Activated T-helper 1 cell treated with anti-CD3 and anti-CD28 coated beads, Interleukin-2, amount 50 U/mL, for 16 hours (primary cell): ENCODE results near the gene GHDC.

Experiments
- DNase-seq, 2 donors: peaks; one replicate each; pipeline ENCODE4 v3.0.0-alpha.2; 2020; ENCODE audit warnings: low read depth in 1 of 2, low spot score in 1 of 2

The GHDC gene

DNA sequence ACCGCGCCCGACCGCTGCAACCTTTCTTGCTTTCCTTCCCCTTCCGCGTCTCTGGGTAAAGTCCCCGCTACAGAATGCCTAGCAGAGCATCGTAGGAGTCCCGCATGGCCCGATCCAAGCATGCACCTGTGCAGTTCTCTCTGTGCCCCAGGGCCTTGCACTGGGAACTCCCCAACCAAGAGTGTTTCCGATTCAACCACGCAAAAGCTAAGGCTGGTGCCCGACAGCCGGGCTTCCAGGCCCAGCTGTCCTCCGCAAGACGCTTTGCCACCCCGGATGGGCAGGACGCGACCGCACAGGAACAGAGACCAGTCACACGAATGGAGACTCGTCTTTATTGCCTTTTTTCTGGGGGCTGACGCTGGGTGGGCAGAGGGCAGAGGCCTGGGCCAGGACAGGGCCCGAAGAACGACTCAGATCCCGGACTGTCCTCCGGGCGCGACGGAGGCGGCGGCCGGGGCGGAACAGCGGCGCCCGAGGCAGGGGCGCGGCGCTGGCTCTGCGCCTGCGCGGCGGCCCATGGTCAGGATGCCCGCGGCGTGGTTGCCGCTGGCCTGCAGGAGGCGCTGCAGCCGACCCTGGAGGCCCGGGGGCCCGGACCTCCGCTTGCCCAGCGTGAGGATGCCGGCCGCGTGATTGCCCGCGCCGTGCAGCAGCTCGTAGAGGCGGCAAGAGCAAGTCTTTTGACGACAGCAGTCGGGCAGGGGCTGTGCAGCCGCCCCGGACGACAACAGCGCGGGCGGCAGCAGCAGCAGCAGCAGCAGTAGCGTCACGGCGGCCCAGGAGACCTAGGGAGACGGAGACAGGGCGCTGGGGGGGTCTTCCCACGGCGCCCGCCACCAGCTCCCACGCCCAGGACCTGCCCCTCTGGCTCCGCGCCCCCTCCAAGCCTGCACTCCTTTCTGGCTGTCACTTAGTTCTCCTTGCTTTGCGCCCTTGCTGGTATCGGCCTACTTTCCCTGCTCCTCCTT lies 10.3 kb downstream of the GHDC start:
- peak; percentile 43 to 65 for DNase-seq

DNA sequence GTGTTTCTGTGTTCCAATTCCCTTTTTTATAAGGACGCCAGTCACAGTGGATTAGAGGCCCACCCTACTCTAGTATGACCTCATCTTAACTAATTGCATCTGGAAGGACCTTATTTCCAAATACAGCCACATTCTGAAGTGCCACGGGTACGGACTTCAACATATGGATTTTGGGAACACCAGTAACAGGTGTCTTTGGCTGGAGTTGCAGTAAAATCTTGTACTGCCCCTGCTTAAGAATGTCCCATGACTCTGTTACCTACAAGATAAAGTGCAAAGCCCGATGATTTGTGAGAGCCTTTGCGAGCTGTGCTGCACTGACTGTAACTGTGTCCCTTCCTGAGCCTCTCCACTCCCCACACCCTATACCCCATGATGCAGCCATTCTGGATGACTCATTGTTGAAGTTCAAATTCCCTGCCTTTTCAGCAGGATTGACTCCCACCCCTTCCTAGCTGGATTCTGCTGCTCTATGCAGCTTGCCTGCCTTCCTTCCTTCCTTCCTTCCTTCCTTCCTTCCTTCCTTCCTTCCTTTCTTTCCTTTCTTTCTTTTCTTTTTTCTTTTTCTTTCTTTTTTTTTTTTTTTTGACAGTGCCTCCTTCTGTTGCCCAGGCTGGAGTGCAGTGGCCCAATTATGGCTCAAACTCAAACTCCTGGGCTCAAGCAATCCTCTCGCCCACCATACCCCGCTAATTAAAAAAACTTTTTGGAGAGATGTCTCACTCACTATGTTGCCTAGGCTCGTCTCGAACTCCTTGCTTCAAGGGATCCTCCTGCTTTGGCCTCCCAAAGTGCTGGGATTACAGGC lies 11.2 kb downstream of the GHDC start:
- no peak for DNase-seq

DNA sequence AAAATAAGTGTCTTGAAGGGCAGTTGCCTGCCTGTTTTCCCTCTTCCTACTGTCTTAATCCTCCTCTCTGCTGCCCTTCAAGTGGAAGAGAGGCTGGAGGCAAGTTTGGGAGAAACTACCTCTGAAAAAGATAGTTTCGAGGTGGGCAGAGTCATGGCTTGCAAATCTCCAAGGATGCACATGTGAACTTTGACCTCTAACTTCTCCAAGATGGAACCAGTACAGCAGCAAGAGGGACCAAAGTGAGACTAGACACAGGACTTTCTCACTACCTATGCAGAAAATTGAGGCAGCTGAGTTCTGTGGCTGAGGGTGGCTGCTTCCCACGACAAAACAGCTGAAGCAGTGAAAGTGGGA lies 12.5 kb downstream of the GHDC start:
- DNase-seq = no peak

DNA sequence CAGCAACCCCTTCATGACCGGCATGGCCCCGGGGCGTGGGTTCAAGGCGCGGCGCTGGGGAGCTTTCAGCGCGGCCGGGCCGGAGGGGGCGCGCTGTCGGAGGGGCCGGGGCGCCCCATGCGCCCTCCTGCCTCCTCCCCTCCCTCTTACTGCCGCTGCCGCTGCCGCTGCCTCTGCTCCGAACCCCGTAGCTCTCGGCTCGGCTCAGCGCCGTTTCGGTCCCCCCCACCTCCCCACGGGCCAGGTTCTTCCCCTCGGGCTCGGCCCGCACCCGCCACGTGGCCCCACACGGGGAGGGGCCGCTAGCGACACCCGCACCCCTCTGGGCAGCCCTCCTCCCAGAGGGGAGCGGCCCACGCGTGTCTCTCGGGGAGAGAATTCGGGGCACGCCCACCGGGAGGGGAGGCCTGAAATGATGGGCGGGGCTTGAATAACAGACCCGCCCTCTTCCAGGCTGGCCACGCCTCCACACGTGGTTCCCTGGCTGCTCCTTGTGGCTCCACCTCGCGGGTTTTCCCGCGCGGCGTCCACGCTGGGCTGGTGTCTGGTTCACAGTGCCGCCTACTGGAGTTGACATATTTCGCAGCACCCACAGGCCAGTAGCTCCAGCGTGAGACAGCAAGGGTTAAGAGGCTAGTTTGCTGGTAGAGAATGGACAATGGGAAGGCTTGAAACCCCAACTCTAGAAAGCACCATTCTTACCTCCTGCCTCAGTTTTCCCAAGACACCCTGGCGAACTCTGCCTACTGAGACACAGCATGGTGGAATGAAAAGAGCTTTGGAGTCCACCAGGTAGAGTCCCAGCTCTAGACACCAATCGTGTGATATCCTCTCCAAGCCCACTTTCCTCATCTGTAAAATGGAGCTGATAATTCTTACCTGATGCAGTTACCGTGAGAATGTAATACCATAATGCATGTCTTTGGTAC lies 13.1 kb downstream of the GHDC start, which contains the start of gene KCNH4:
Gene KCNH4 (minus strand): TSS at position 221 of the 929 bp plus-strand sequence. CDS start 197 bp downstream, at position 24.
- DNase-seq = peak; percentile 57 to 83

DNA sequence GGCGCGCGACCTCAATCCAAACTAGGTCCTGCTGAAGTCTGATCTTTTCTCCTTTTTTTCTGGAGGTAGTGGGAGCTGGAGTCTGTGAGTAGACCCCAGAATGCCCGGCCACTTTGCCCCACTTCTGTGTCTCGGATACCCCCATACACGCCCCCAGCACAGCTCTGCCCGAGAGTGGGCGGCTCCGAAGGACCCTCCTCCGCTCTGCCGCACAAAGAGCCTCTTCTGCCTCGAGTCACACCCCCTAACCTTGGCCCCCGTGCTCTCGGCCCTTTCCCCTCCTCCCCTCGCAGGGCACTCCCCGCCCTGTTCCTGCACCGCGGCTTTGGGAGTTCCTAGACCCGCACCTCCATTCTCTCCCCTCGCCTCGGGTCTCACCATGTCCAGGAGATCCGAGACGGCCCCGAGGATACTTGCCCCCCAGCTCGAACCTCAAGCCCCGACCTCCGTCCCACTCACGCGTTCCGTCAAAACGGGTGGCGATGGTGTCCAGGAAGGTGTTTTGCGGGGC lies 13.8 kb downstream of the GHDC start:
- no peak for DNase-seq

- DNase-seq = no peak
Observed at GRCh38 chr17:42179911-42180410, 14.3 kb downstream of the GHDC start.

GRCh38 chr17:42179335-42179734 lies 15.0 kb downstream of the GHDC start:
- DNase-seq = no peak

DNA sequence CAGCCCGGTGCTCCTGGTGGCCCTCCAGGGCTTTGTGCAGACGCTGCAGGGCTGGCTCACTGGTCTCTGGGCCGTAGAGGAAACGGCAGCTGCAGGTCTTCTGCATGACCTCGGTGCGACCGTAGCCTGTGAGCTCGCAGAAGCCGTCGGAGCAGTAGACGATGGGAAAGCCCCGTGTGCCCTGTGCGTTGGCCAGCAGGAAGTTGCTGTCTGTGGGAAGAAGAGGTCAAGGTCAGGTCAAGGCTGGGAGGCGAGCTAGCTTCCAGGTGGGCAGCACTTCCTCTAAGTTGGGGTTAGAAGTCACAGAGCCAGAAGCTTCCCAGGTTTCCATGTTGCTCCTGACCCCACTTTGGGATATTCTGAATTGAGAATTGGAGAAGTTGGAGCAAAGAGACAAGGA lies 15.5 kb downstream of the GHDC start:
- DNase-seq = no peak

DNA sequence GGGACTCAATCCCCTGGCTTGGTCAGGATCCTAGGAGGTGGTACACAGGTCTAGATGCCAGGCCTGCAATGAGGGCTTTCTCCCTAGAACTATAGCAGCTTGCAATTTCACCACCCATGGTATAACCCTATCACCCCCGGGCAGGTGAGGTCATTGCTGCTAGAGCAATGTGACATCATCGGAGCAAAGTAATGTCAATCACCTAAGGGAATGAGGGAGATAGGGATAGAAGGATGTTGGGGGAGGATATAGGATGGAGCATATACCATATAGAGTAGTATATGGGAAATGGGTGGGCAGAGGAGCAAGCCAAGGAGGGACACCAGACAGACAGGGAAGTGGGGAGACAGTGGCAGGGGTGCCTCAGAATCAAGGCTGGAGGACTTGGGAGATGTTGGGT lies 16.6 kb downstream of the GHDC start:
- DNase-seq = no peak

GRCh38 chr17:42174126-42174783 lies 20.0 kb downstream of the GHDC start:
- DNase-seq = no peak

GRCh38 chr17:42171831-42172230 lies 22.5 kb downstream of the GHDC start:
- no peak for DNase-seq

DNA sequence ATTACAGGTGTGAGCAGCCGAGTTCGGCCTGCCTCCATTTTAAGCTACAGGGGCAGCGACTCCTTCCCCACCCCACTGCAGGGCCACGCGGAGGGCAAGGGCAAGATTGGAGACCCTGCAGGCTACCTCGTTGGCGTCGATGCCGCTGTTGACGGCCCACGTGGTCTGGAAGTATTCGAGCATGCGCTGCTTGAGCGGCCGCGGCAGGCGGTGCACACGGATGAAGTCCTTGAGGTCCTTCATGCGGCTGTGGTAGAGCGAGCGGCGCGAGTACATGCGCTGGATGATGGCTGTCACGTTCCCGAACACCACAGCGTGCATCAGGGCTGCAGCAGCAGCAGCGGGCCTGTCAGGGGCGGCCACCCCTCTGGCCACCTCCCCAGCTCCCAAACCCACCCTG lies 24.9 kb downstream of the GHDC start:
- DNase-seq = no peak

GRCh38 chr17:42167807-42168206 lies 26.5 kb downstream of the GHDC start:
- no peak for DNase-seq

- no peak for DNase-seq
Observed at GRCh38 chr17:42166196-42166763, 28.0 kb downstream of the GHDC start.

DNA sequence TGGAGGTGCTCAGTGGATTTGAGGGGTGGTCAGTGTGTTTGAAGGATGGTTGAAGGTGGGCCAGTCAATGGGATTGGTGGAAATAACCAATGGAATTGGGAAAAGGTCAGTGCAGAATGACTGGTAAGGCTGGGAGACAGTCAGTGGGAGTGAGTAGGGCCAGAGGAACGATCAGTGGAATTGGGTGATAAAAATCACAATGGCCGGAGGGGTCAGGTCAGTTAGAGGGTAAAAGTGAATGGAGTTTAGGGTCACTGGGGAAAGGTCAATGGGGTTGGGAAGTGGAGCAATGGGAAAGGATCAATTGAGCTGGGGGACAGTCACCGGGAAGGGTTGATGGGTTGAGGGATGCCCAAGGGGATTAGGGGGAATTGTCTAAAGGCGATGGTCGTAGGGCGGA lies 28.5 kb downstream of the GHDC start:
- DNase-seq = no peak

DNA sequence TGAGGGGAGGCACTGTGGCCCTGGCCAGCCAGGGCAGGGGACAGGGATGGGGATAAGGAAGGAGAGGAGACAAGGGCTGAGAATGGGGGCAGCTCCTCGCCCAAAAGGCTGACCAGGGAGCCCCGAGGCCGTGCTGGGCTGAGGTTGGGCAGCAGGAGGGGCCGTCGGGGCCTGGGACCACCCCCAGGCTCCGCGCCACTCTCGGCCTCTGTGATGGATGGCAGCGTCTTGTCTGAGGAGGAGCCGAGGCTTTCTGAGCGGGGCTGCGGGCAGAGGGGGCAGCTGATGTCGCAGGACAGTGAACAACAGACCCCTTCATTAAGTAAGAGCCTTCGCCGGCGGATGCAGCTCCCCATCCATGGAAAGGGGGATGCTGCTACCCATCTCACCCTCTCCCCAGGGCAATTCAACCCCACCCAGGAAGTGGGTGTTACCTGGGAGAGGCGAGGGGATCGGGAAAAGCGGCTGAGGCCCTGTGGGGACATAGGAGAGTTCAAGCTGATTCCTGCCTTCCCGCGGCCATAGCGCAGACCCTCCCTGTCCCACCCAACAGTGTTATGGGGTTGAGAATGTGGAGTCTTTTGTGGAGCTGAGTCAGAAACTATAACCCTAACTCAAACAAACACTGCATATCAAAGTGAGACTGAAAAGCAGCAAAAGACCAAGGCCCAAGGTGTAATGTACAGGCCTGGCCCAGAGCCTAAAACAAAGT lies 30.4 kb downstream of the GHDC start:
- DNase-seq = no peak

DNA sequence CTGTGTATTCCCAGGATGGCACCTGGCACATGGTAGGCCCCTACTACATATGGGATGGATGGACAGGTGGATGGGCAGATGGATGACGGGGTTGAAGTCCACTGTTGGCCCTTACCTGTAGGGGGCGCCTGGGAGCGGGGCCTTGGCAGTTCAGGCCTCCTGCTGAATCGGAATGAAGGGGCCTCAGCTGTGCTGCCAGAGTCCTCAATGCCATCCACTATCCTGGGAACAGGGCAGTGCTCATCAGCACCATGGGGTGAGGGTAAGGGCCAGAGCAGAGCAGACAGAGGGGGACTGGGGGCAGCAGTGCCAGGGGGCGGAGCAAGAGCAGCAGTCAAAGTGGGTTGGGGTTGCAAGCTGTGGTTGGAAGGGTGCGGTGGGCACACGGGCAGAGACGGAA lies 31.2 kb downstream of the GHDC start:
- DNase-seq = no peak

GRCh38 chr17:42160531-42160910 lies 33.8 kb downstream of the GHDC start:
- DNase-seq = no peak
